Mucosa of descending colon (tissue), 3 donors: ENCODE data around the gene OAS1. TPM values are rescaled to one million over a fixed set of nuclear protein-coding genes. Genes with fewer than 3 reads are reported as not detected.

ENCODE experiments used
- ATAC-seq: fragments of 200-7000 bp; cut with Tn5 transposase; one replicate; pipeline ENCODE4 v1.9.1; 2020; ENCODE audit warnings: mild to moderate bottlenecking, moderate library complexity
- DNase-seq, 3 donors: peaks; one replicate each; pipeline ENCODE4 v3.0.0-alpha.2; 2020
- H3K36me3 ChIP-seq: fragments of 200-600 bp; one replicate; pipeline ENCODE4 v1.8.0; 2021; ENCODE audit warnings: low read depth, mild to moderate bottlenecking
- H3K4me1 ChIP-seq: fragments of 200-600 bp; one replicate; pipeline ENCODE4 v1.8.0; 2021; ENCODE audit warnings: low read depth, mild to moderate bottlenecking
- H3K4me3 ChIP-seq: fragments of 200-600 bp; one replicate; pipeline ENCODE4 v1.8.0; 2021; ENCODE audit warnings: mild to moderate bottlenecking
- H3K9me3 ChIP-seq: fragments of 200-600 bp; one replicate; pipeline ENCODE4 v1.8.0; 2021; ENCODE audit warnings: mild to moderate bottlenecking
- intact Hi-C, 2 donors: fragments of 100-400 bp; cut with DNase I in 1 of 2; cut with micrococcal nuclease in 1 of 2; formaldehyde crosslinking; loops; one replicate each; pipeline versions ENCODE4 v1.11.0 to v1.11.1; 2022; cut with DNase I, micrococcal nuclease
- total RNA-seq, 3 donors: library from RNA; stranded (reverse); fragmentation: NEBNext Ultra II Directional in 2 of 3; extraction: Animal tissue kit (Norgen Biotek cat#: 25700) in 2 of 3; gene quantifications; one replicate each; pipeline versions ENCODE4 v1.2.1 to v1.2.4, GENCODE V29; 2021 to 2023
- TF ChIP-seq, protein P1 (sequence below): fragments of 200-600 bp; IDR thresholded peaks from one replicate; pipeline ENCODE4 v1.8.0; 2022; ENCODE audit warnings: antibody characterized with exemption, mild to moderate bottlenecking
- donor health status: DM: no; HTN: no; CAD: no; lungs with moderate emphysema.
- donor health status: DM: no; HTN: no; CAD: no.
- donor health status: DM: no; HTN: yes; CAD: no.

The OAS1 gene
- total RNA-seq, 3 donors from 2014 or later, result 67.9 to 162 (median 103) TPM

GRCh38 chr12:112876506-112876905, 30.3 kb upstream of the OAS1 start:
- no peaks in the 10 kb centered on the region for H3K36me3 ChIP-seq
- DNase-seq (no peak), ATAC-seq (no peak)
- H3K4me3 ChIP-seq, result no peak overlapping the region
- intact Hi-C loops, result no loop called here
- no peaks in the 10 kb centered on the region for H3K4me1 ChIP-seq
- no peaks in the 10 kb centered on the region for H3K9me3 ChIP-seq
- TF ChIP-seq, protein P1, sequence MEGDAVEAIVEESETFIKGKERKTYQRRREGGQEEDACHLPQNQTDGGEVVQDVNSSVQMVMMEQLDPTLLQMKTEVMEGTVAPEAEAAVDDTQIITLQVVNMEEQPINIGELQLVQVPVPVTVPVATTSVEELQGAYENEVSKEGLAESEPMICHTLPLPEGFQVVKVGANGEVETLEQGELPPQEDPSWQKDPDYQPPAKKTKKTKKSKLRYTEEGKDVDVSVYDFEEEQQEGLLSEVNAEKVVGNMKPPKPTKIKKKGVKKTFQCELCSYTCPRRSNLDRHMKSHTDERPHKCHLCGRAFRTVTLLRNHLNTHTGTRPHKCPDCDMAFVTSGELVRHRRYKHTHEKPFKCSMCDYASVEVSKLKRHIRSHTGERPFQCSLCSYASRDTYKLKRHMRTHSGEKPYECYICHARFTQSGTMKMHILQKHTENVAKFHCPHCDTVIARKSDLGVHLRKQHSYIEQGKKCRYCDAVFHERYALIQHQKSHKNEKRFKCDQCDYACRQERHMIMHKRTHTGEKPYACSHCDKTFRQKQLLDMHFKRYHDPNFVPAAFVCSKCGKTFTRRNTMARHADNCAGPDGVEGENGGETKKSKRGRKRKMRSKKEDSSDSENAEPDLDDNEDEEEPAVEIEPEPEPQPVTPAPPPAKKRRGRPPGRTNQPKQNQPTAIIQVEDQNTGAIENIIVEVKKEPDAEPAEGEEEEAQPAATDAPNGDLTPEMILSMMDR, result no peak

GRCh38 chr12:112877006-112877405, 29.8 kb upstream of the OAS1 start:
- ATAC-seq (no peak), DNase-seq (no peak)
- no peaks in the 10 kb centered on the region for H3K9me3 ChIP-seq
- intact Hi-C loops, result no loop called here
- H3K4me1 ChIP-seq, result no peaks in the 10 kb centered on the region
- no peaks in the 10 kb centered on the region for H3K36me3 ChIP-seq
- TF ChIP-seq, protein P1, result no peak
- no peak overlapping the region for H3K4me3 ChIP-seq

DNA sequence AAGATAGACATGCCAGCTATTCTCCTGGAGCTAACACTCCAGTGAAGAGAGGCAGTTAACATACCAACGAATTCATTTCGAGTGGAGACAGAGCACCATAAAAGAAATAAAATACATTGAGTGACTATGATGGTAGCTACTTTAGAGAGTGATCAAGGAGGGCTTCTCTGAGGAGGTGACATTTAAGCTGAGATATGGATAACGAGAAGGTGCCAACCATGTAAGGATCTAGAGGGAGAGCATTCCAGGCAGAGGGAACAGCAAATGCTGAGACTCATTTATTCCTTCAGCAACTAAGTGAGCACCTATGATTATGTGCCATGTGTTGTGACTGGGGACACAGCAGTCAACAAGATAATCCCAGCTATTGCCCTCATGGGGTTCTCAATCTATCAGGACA, 28.3 kb upstream of the OAS1 start:
- Histone ChIP-seq H3K36me3 (no peaks in the 10 kb centered on the region), H3K4me1 (no peaks in the 10 kb centered on the region), H3K4me3 (no peak overlapping the region), H3K9me3 (no peaks in the 10 kb centered on the region)
- ATAC-seq, result no peak
- intact Hi-C loops, result no loop called here
- TF ChIP-seq, protein P1, result no peak
- no peak for DNase-seq

DNA sequence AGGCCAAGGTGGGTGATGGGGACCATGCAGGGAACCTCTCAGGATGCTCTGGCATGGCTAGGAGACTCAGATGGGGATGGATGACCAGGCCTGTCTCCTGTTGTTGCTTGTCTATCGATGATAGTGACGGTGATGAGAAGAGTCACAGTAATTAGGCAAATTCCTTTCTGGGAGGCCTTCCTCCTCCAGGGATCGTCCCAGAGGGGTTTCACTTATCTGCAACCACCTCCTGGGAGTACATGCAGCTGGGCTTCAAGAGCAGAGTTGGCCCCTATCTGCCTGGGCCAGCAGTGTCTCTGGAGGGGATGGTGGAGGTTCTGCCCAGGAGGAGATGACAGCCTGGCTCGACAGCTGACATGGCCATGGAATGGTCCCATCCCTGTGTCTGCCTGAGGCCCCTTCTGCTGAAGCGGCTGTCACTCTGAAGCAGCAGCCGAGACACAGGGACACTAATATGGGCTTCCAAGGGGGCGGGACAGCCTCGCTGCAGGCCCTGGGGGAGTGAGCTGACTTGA, 27.5 kb upstream of the OAS1 start:
- intact Hi-C loops, result no loop called here
- TF ChIP-seq, protein P1, result no peak
- Histone ChIP-seq H3K4me1 (no peaks in the 10 kb centered on the region), H3K9me3 (no peaks in the 10 kb centered on the region), H3K36me3 (no peaks in the 10 kb centered on the region), H3K4me3 (no peak overlapping the region)
- DNase-seq, result no peak
- ATAC-seq, result no peak

DNA sequence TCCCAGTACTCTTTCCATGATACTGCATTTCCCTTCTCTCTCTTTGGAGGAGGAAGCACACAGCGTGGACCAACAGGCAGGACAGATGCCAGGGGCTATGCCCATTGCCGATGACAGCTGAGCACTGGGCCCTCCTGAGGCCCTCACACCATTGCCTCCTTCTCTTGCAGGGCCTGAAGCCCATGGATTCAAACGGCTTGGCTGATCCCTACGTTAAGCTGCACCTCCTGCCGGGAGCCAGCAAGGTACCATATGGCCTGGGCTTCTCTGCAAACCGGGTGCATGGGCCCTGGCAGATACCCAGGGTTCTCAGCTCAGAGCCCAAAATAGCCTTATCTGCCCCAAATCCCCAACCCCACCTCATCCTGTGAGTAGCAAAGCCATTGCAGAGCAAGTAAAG, 25.2 kb upstream of the OAS1 start:
- intact Hi-C loops, result no loop called here
- no peaks in the 10 kb centered on the region for H3K36me3 ChIP-seq
- ATAC-seq, result no peak

More for the DNA sequence above, 25.2 kb upstream of the OAS1 start:
- no peaks in the 10 kb centered on the region for H3K4me1 ChIP-seq
- TF ChIP-seq, protein P1, result no peak
- no peak overlapping the region for H3K4me3 ChIP-seq
- H3K9me3 ChIP-seq, result peaks cover 4% of the 10 kb centered on the region
- no peak for DNase-seq
